ENCODE measurements around the gene PIGK. TPM values are rescaled to one million over a fixed set of nuclear protein-coding genes. Genes with fewer than 3 reads are reported as not detected.
"Not testable (repeated sequence)": the region's sequence is repeated elsewhere in the genome, so short reads cannot be mapped to it uniquely, and the experiment has no call there.

Gene PIGK
- total RNA-seq, 2 experiments from 2014 or later: 23.9 to 26.5 TPM

DNA sequence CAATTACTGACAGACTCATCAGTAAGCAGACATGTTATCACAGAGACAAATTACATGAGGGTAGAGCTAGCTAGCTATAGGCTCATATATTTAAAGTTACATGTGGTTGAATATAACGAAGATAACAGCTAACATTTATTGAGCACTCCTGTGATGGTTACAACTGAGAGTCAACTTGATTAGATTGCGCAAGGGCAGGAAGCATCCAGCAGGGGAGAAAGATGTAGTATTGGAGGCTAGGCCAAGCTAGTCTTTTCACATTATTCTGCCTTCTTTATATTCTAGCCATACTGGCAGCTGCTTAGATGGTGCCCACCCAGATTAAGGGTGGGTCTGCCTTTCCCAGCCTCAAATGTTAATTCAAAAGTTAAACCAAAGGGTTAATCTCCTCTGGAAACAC lies 37.1 kb downstream of the PIGK start:
- Mint-ChIP-seq H3K4me1 (ENCODE audit: low read depth) (no peaks in the 10 kb centered on the region), H3K9me3 (peaks cover 16% of the 10 kb centered on the region), H3K36me3 (peaks cover 31% of the 10 kb centered on the region), H3K27ac (no peak overlapping the region), H3K27me3 (no peaks in the 10 kb centered on the region), H3K4me3 (no peak overlapping the region)
- ChIA-PET CTCF (no interaction called here), POLR2A (no interaction called here)
- no peak for DNase-seq
- intact Hi-C loops (cut with micrococcal nuclease): no loop called here

DNA sequence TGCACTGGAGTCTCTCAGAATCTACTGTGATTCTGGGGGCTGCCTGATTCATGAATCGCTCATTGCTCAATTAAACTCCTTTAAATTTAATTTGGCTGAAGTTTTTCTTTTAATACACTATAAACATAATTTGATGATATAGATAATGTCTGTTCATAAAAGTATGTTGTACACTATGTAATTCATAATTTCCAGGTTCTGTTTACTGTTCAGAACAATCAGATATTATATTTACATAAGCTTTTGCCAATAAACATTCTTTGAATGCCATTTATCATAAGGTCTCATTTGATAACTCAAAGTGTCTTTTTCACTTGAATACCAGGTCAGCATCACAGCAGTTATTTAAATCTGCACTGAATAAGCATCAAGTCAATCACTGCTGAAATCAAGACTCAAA lies 39.6 kb downstream of the PIGK start:
- peaks cover 29% of the 10 kb centered on the region for H3K9me3 Mint-ChIP-seq
- no peaks in the 10 kb centered on the region for H3K27me3 Mint-ChIP-seq
- intact Hi-C loops (cut with micrococcal nuclease): no loop called here
- H3K27ac Mint-ChIP-seq: no peak overlapping the region
- DNase-seq: no peak
- ChIA-PET POLR2A (no interaction called here), CTCF (no interaction called here)
- no peak overlapping the region for H3K4me3 Mint-ChIP-seq
- no peaks in the 10 kb centered on the region for H3K4me1 Mint-ChIP-seq (ENCODE audit: low read depth)
- H3K36me3 Mint-ChIP-seq: peaks cover 28% of the 10 kb centered on the region

DNA sequence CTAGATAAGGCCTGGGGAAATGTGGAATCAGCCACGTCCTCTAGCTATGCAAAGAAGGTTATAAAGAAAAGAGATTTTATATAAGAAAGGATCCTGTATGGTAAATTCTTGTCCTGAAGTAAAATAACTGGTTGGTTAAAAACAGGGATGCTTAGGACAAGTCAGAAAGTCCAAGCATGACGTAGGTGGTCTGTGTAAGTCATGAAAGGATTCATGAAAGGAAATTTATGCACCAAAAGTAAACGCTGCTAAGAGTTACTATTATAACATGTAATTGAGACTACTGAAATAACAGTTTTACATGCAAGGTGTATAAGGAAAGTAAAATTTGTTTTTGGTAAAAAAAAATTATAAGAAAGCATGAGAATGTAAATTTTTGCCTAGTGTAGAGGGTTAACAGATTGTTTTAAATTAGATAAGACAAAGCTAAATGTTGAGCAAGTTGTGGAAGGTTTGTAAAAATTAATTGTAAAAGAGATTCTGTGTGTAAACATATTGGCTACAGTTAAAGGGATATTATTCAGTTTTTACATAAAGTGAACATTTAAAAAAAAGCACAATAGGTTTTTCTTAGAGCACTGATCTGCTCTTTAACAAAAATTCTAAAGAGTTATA lies 43.9 kb downstream of the PIGK start:
- CTCF ChIA-PET: no interaction called here
- POLR2A ChIA-PET: no interaction called here
- DNase-seq: no peak
- H3K4me1 Mint-ChIP-seq (ENCODE audit: low read depth): peaks cover 4% of the 10 kb centered on the region
- H3K4me3 Mint-ChIP-seq: no peak overlapping the region
- H3K9me3 Mint-ChIP-seq: peaks cover 32% of the 10 kb centered on the region
- peaks cover 41% of the 10 kb centered on the region for H3K36me3 Mint-ChIP-seq
- no peaks in the 10 kb centered on the region for H3K27me3 Mint-ChIP-seq
- H3K27ac Mint-ChIP-seq: no peak overlapping the region
- intact Hi-C loops (cut with micrococcal nuclease): no loop called here

- Mint-ChIP-seq H3K4me3 (no peak overlapping the region), H3K27me3 (no peaks in the 10 kb centered on the region), H3K36me3 (peaks cover 23% of the 10 kb centered on the region), H3K9me3 (peaks cover 12% of the 10 kb centered on the region), H3K27ac (no peak overlapping the region), H3K4me1 (ENCODE audit: low read depth) (peaks cover 11% of the 10 kb centered on the region)
- DNase-seq: no peak
- intact Hi-C loops (cut with micrococcal nuclease): no loop called here
- ChIA-PET CTCF (no interaction called here), POLR2A (no interaction called here)
Measured at GRCh38 chr1:77170687-77171086, 48.5 kb downstream of the PIGK start.

- Mint-ChIP-seq H3K4me1 (ENCODE audit: low read depth) (peaks cover 11% of the 10 kb centered on the region), H3K27ac (no peak overlapping the region), H3K36me3 (peaks cover 10% of the 10 kb centered on the region), H3K4me3 (no peak overlapping the region), H3K27me3 (no peaks in the 10 kb centered on the region), H3K9me3 (no peaks in the 10 kb centered on the region)
- no peak for DNase-seq
- ChIA-PET CTCF (no interaction called here), POLR2A (no interaction called here)
- intact Hi-C loops (cut with micrococcal nuclease): no loop called here
Measured at GRCh38 chr1:77168358-77168757, 50.9 kb downstream of the PIGK start.

GRCh38 chr1:77164434-77164944 lies 54.7 kb downstream of the PIGK start:
- ChIA-PET POLR2A (no interaction called here), CTCF (no interaction called here)
- Mint-ChIP-seq H3K9me3 (peaks cover 6% of the 10 kb centered on the region), H3K4me3 (no peak overlapping the region), H3K27me3 (no peaks in the 10 kb centered on the region), H3K36me3 (peaks cover 34% of the 10 kb centered on the region), H3K27ac (no peak overlapping the region), H3K4me1 (ENCODE audit: low read depth) (peaks cover 1% of the 10 kb centered on the region)
- no peak for DNase-seq
- intact Hi-C loops (cut with micrococcal nuclease): no loop called here

DNA sequence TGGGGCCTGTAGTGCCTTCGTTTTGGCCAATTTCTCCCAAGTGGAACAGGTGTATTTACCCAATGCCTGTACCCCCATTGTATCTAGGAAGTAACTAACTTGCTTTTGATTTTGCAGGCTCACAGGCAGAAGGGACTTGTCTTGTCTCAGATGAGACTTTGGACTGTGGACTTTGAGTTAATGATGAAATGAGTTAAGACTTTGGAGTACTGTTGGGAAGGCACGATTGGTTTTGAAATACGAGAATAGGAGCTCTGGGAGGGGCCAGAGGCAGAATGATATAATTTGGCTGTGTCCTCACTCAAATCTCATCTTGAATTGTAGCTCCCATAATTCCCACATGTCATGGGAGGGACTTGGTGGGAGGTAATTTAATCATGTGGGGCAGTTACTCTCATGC lies 59.5 kb downstream of the PIGK start:
- H3K27me3 Mint-ChIP-seq; DNase-seq; H3K4me3 Mint-ChIP-seq; intact Hi-C loops (cut with micrococcal nuclease); POLR2A ChIA-PET; H3K9me3 Mint-ChIP-seq; CTCF ChIA-PET; H3K27ac Mint-ChIP-seq; H3K4me1 Mint-ChIP-seq (ENCODE audit: low read depth): not testable (repeated sequence)
- peaks cover 51% of the 10 kb centered on the region for H3K36me3 Mint-ChIP-seq

DNA sequence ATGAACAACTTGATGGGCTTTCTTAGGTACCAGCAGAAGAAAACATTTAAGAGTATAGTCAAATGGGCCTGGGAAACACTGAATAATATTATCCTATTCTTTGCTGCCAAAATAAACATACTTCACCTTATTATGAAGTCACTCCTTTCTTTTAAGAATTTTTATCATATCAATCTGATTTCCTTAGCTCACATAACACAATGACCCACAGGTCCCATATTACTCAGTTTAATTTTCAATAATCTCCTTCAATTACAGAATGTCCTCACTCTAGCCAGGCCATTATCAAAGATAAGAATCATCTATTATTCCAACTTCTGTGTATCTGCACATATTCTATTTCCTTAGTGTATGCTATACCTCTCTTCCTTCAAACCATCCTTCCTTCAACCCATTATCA lies 63.0 kb downstream of the PIGK start:
- CTCF ChIA-PET: no interaction called here
- no peak for DNase-seq
- intact Hi-C loops (cut with micrococcal nuclease): no loop called here
- H3K4me3 Mint-ChIP-seq: no peak overlapping the region
- no peaks in the 10 kb centered on the region for H3K27me3 Mint-ChIP-seq
- H3K27ac Mint-ChIP-seq: no peak overlapping the region
- POLR2A ChIA-PET: no interaction called here
- H3K4me1 Mint-ChIP-seq (ENCODE audit: low read depth): peaks cover 1% of the 10 kb centered on the region
- H3K36me3 Mint-ChIP-seq: peaks cover 48% of the 10 kb centered on the region
- H3K9me3 Mint-ChIP-seq: peaks cover 9% of the 10 kb centered on the region

- POLR2A ChIA-PET: no interaction called here
Measured at GRCh38 chr1:77146270-77146669, 73.0 kb downstream of the PIGK start.

GRCh38 chr1:77143529-77144121 lies 75.6 kb downstream of the PIGK start:
- POLR2A ChIA-PET: no interaction called here
- intact Hi-C loops (cut with micrococcal nuclease): loop anchor here (1.0 to 5.0 kb wide), 2 partner anchors 989 to 1151 kb away; no protein-coding TSS in a partner anchor
- H3K36me3 Mint-ChIP-seq: peaks cover 1% of the 10 kb centered on the region
- no peak overlapping the region for H3K4me3 Mint-ChIP-seq
- no peaks in the 10 kb centered on the region for H3K4me1 Mint-ChIP-seq (ENCODE audit: low read depth)
- no peaks in the 10 kb centered on the region for H3K9me3 Mint-ChIP-seq
- no peak overlapping the region for H3K27ac Mint-ChIP-seq
- CTCF ChIA-PET: interaction anchor here (1.0 kb wide), 1 partner anchor 989 kb away, joined by 3 read pairs; no protein-coding TSS in a partner anchor
- DNase-seq: no peak
- no peaks in the 10 kb centered on the region for H3K27me3 Mint-ChIP-seq

More at GRCh38 chr1:77146270-77146669, 73.0 kb downstream of the PIGK start:
- Mint-ChIP-seq H3K27me3 (no peaks in the 10 kb centered on the region), H3K4me1 (ENCODE audit: low read depth) (peaks cover under 1% of the 10 kb centered on the region), H3K4me3 (no peak overlapping the region), H3K9me3 (no peaks in the 10 kb centered on the region), H3K36me3 (peaks cover 2% of the 10 kb centered on the region), H3K27ac (no peak overlapping the region)
- CTCF ChIA-PET: interaction anchor here (1.0 to 2.2 kb wide), 2 partner anchors 167 to 387 kb away, joined by 4 to 6 read pairs; no protein-coding TSS in a partner anchor
- intact Hi-C loops (cut with micrococcal nuclease): loop anchor here (5.0 kb wide), 2 partner anchors 756 to 966 kb away; no protein-coding TSS in a partner anchor
- no peak for DNase-seq

DNA sequence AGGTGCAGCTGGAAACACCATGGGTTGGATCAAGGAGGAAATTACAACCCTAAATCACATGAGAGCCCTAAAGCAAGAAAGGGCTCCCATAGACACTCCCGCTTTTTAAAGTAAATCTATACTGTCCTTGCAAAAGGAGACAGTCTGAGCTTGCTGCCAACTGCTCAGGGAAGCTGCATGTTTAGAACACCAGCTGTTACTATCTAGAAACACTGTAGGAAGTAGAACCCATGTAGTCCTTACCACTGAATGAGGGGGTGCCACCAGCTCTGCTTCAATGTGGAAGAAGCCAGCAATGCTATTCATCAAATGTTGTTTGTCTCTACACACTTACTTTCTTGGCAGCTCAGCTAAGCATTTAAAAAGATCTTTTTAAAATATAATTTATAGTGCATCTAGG lies 79.8 kb downstream of the PIGK start:
- Mint-ChIP-seq H3K27me3 (no peaks in the 10 kb centered on the region), H3K4me1 (ENCODE audit: low read depth) (no peaks in the 10 kb centered on the region), H3K36me3 (peaks cover 1% of the 10 kb centered on the region), H3K27ac (no peak overlapping the region), H3K9me3 (no peaks in the 10 kb centered on the region), H3K4me3 (no peak overlapping the region)
- intact Hi-C loops (cut with micrococcal nuclease): no loop called here
- POLR2A ChIA-PET: interaction anchor here (0.5 kb wide), 1 partner anchor 1257 kb away, joined by 4 read pairs; no protein-coding TSS in a partner anchor
- no peak for DNase-seq
- CTCF ChIA-PET: no interaction called here

- peaks cover 3% of the 10 kb centered on the region for H3K36me3 Mint-ChIP-seq
- ChIA-PET CTCF (no interaction called here), POLR2A (no interaction called here)
- H3K27ac Mint-ChIP-seq: no peak overlapping the region
- H3K9me3 Mint-ChIP-seq: no peaks in the 10 kb centered on the region
- intact Hi-C loops (cut with micrococcal nuclease): no loop called here
- H3K4me3 Mint-ChIP-seq: no peak overlapping the region
- H3K4me1 Mint-ChIP-seq (ENCODE audit: low read depth): no peaks in the 10 kb centered on the region
- no peaks in the 10 kb centered on the region for H3K27me3 Mint-ChIP-seq
- DNase-seq: no peak
Measured at GRCh38 chr1:77134359-77134758, 84.9 kb downstream of the PIGK start.

DNA sequence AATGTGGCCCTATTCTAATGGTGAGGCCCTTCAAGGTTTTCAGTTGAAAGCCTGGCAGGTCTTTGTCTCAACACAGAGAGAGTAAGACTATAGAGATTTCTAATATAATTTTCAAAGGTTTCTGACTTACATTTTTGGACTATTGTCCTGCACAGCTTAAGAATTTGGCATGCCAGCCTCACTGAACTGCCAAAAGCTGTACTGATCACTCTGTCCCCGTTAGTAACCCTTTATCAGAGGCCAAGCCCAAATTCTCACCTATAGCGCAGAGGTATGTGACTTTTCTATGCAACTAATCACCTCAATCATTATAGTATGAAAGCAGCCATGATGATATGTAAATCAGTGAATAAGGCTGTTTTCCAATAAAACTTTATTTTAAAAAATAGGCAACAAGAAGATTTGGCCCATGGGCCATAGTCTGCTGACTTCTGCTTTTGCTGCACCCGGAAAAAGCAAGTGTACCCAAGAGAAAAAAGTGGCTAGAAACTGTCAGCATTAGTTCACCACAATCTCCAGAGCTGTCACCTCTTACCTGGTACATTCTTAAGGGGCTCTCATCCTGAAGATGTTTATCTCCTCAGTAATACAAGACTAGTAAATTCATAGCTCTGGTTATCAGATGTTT lies 85.4 kb downstream of the PIGK start:
- ChIA-PET CTCF (no interaction called here), POLR2A (no interaction called here)
- Mint-ChIP-seq H3K4me3 (no peak overlapping the region), H3K27me3 (no peaks in the 10 kb centered on the region), H3K36me3 (peaks cover 3% of the 10 kb centered on the region), H3K27ac (no peak overlapping the region), H3K9me3 (no peaks in the 10 kb centered on the region), H3K4me1 (ENCODE audit: low read depth) (no peaks in the 10 kb centered on the region)
- DNase-seq: no peak
- intact Hi-C loops (cut with micrococcal nuclease): no loop called here
